OCI-LY7 (cell line): ENCODE data around the gene CHCHD6.

Experiments
- CTCF ChIP-seq: fragments of 200-600 bp; sonication (generic); conservative IDR thresholded peaks from 2 replicates; pipeline ENCODE4 v1.5.1; 2014; ENCODE audit warnings: mild to moderate bottlenecking, antibody characterized with exemption, low read length, moderate library complexity, mixed read lengths
- EZH2phosphoT487 ChIP-seq: fragments of 200-600 bp; sonication (generic); IDR thresholded peaks from 2 replicates; pipeline ENCODE4 v1.6.1; 2018; ENCODE audit warnings: low read depth, borderline replicate concordance, mild to moderate bottlenecking, mixed run types, antibody characterized with exemption, low read length, moderate library complexity, mixed read lengths

GRCh38 chr3:126952983-126953660 is 249.1 kb downstream of the CHCHD6 start:
- no peak for TF ChIP-seq CTCF
- TF ChIP-seq EZH2phosphoT487, result no peak
